Measurements from ENCODE around the gene SRM.

DNA sequence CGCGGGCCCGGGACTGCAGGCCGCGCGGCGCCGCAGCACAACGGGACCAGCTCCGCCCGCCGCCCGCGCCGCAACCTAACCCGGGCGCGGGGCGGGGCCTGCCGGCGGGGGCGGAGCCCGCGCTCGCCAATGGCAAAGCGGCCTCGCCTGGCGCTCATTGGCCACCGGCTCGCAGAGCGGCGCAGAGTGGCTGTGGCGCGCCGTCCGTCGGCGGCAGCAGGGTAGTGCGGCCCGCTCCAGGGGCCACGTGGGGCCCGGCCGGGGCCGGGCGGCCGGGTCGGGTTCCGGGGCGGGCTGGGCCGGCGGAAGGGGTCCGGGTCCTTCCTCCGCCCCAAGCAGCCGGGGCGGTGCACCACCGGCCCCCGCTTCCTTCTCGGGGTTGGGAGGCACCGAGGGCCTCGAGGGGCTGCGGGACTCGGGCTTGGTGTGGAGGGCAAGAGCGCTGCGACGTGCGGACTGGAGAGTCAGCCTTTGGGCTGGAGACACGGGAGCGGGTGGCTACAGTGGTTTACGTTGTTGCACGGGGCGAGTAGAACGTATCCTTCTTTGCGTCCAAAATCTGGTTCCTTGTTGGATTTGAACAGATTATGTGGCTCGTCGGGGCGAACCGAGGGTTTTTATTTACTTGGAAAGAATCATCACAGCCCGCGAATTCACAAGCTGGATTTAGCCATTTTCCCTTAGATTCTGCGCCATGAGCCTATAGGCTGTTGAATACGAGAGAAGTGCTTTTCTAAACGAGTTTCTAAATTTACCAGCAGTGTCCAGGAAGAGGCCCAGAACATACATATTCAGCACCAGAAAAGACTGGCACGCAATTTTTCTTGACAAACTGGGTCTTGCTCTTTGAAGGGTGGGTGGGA, at the start of gene SRM:
- TF ChIP-seq CTCF (tag by site-specific recombination; IDR thresholded peaks at IDR 0.05), result no peak
- no peak for TF ChIP-seq ZNF747 (tag by site-specific recombination; IDR thresholded peaks at IDR 0.05)
- no peak for TF ChIP-seq ZBTB1 (tag by site-specific recombination; IDR thresholded peaks at IDR 0.05)
- no peak for TF ChIP-seq TCF7L2 (IDR thresholded peaks at IDR 0.05; ENCODE audit: borderline replicate concordance, low read depth, low read length)
- TF ChIP-seq ZFP3 (tag by site-specific recombination; IDR thresholded peaks at IDR 0.05; ENCODE audit: low read depth), result no peak
- no peak for TF ChIP-seq ZNF324 (tag by site-specific recombination; IDR thresholded peaks at IDR 0.05)
- TF ChIP-seq ZNF701 (tag by site-specific recombination; IDR thresholded peaks at IDR 0.05), result no peak

Data from HEK293 (cell line).